GM23338 (cell line): ENCODE measurements around the gene OLR1. TPM values are rescaled to one million over a fixed set of nuclear protein-coding genes. Genes with fewer than 3 reads are reported as not detected.
A peak's percentile ranks its signal among the peaks of the same experiment; 100 is the strongest.

Experiments
- ATAC-seq: fragments of 200-7000 bp; cut with Tn5 transposase; 3 replicates; pipeline ENCODE4 v1.9.1; 2020
- DNase-seq: peaks from one replicate; pipeline ENCODE4 v3.0.0-alpha.2; 2015; ENCODE audit warnings: low spot score
- H2AFZ ChIP-seq: fragments of 200-600 bp; sonication (generic); 2 replicates; pipeline ENCODE4 v1.8.0; 2016; ENCODE audit warnings: antibody characterized with exemption, mild to moderate bottlenecking, moderate library complexity
- H3F3A ChIP-seq: fragments of 200-600 bp; sonication (generic); replicated peaks from 2 replicates; pipeline ENCODE4 v1.8.0; 2017; ENCODE audit warnings: antibody characterized with exemption, mixed run types, low read depth
- H3K27ac ChIP-seq: fragments of 200-600 bp; sonication (generic); 2 replicates; pipeline ENCODE4 v1.6.1; 2016; ENCODE audit warnings: low read depth
- H3K27me3 ChIP-seq: fragments of 200-600 bp; sonication (generic); 2 replicates; pipeline ENCODE4 v1.8.0; 2016; ENCODE audit warnings: mild to moderate bottlenecking, mixed run types, moderate library complexity; ENCODE audit not compliant: insufficient read depth
- H3K36me3 ChIP-seq: fragments of 200-600 bp; sonication (generic); 2 replicates; pipeline ENCODE4 v1.8.0; 2016; ENCODE audit warnings: mild to moderate bottlenecking; ENCODE audit not compliant: insufficient read depth
- H3K4me1 ChIP-seq: fragments of 200-600 bp; sonication (generic); 2 replicates; pipeline ENCODE4 v1.8.0; 2016; ENCODE audit warnings: mild to moderate bottlenecking, moderate library complexity; ENCODE audit not compliant: insufficient read depth
- H3K4me2 ChIP-seq: fragments of 200-600 bp; sonication (generic); 2 replicates; pipeline ENCODE4 v1.7.1; 2017; ENCODE audit warnings: mixed run types
- H3K4me3 ChIP-seq: fragments of 200-600 bp; sonication (generic); 2 replicates; pipeline ENCODE4 v1.6.1; 2016; ENCODE audit warnings: mixed run types
- H3K79me2 ChIP-seq: fragments of 200-600 bp; sonication (generic); replicated peaks from 2 replicates; pipeline ENCODE4 v1.8.0; 2017; ENCODE audit warnings: mild to moderate bottlenecking; ENCODE audit not compliant: insufficient read depth
- H3K9me2 ChIP-seq: fragments of 200-600 bp; sonication (generic); 2 replicates; pipeline ENCODE4 v1.8.0; 2017; ENCODE audit not compliant: insufficient read depth
- H4K20me1 ChIP-seq: fragments of 200-600 bp; sonication (generic); replicated peaks from 2 replicates; pipeline ENCODE4 v1.8.0; 2017; ENCODE audit warnings: mild to moderate bottlenecking; ENCODE audit not compliant: insufficient read depth
- H3K27ac Mint-ChIP-seq: 2 replicates; pipeline ENCODE4 v1.8.0; 2020; ENCODE audit warnings: inconsistent platforms, mild to moderate bottlenecking, moderate library complexity, mixed read lengths
- H3K27me3 Mint-ChIP-seq: 3 replicates; pipeline ENCODE4 v1.8.0; 2022; ENCODE audit warnings: low read depth, mild to moderate bottlenecking, moderate library complexity, mixed read lengths, inconsistent platforms; ENCODE audit not compliant: insufficient read depth, poor library complexity
- H3K36me3 Mint-ChIP-seq: 3 replicates; pipeline ENCODE4 v1.8.0; 2021; ENCODE audit warnings: low read depth, mild to moderate bottlenecking, inconsistent platforms, moderate library complexity, mixed read lengths
- H3K4me1 Mint-ChIP-seq: 3 replicates; pipeline ENCODE4 v1.8.0; 2020; ENCODE audit warnings: mild to moderate bottlenecking, inconsistent platforms, mixed read lengths
- H3K4me3 Mint-ChIP-seq: 3 replicates; pipeline ENCODE4 v1.8.0; 2021; ENCODE audit warnings: moderate library complexity, mild to moderate bottlenecking, inconsistent platforms, mixed read lengths
- H3K9me3 Mint-ChIP-seq: 3 replicates; pipeline ENCODE4 v1.8.0; 2020; ENCODE audit warnings: moderate library complexity, mild to moderate bottlenecking, inconsistent platforms, mixed read lengths
- CREB1 ChIP-seq: fragments of 250-450 bp; sonication (Bioruptor Pico); IDR thresholded peaks from 2 replicates; pipeline ENCODE4 v1.5.0; 2020; ENCODE audit warnings: low read depth, mild to moderate bottlenecking, moderate library complexity
- EZH2 ChIP-seq: fragments of 200-600 bp; sonication (generic); IDR thresholded peaks from one replicate; pipeline ENCODE4 v1.8.0; 2017; ENCODE audit warnings: antibody characterized with exemption, mild to moderate bottlenecking, low read depth; ENCODE audit not compliant: unreplicated experiment
- EZH2phosphoT487 ChIP-seq: fragments of 200-600 bp; sonication (generic); IDR thresholded peaks from one replicate; pipeline ENCODE4 v1.8.1; 2018; ENCODE audit warnings: antibody characterized with exemption; ENCODE audit not compliant: unreplicated experiment
- JUNB ChIP-seq: IDR thresholded peaks from one replicate; pipeline ENCODE4 v1.6.1; 2016; ENCODE audit warnings: antibody characterized with exemption; ENCODE audit not compliant: unreplicated experiment
- NANOG ChIP-seq: IDR thresholded peaks from 2 replicates; pipeline ENCODE4 v1.6.1; 2016; ENCODE audit warnings: antibody characterized with exemption, borderline replicate concordance
- POLR2AphosphoS5 ChIP-seq: IDR thresholded peaks from 2 replicates; pipeline ENCODE4 v1.6.1; 2016; ENCODE audit warnings: antibody characterized with exemption, low read depth
- STAT1 ChIP-seq: IDR thresholded peaks from one replicate; pipeline ENCODE4 v1.6.1; 2016; ENCODE audit warnings: antibody characterized with exemption; ENCODE audit not compliant: unreplicated experiment
- ZNF114 ChIP-seq: fragments of 250-450 bp; sonication (Bioruptor Pico); IDR thresholded peaks from 2 replicates; pipeline ENCODE4 v1.5.0; 2020; ENCODE audit warnings: mild to moderate bottlenecking, moderate library complexity
- ZNF331 ChIP-seq: fragments of 250-450 bp; sonication (Bioruptor Pico); IDR thresholded peaks from 2 replicates; pipeline ENCODE4 v1.5.0; 2020; ENCODE audit warnings: low read depth, mild to moderate bottlenecking, moderate library complexity
- polyA plus RNA-seq: library from polyadenylated mRNA; unstranded; fragments of >200 nt; fragmentation: Nextera tagmentation; extraction: Ambion mirVana; gene quantifications from 2 replicates; pipeline ENCODE4 v1.2.1, GENCODE V29; 2016
- total RNA-seq: library from RNA; depleted of rRNA; stranded (reverse); fragments of >200 nt; shearing (Covaris generic); gene quantifications from 2 replicates; pipeline ENCODE4 v1.2.3, GENCODE V29; 2014
- TF ChIP-seq, protein P1 (sequence below), 2 experiments: fragments of 200-600 bp in 1 of 2; sonication (generic) in 1 of 2; conservative IDR thresholded peaks; 2 replicates each; pipeline versions ENCODE4 v1.5.1 to v1.6.1; 2016 to 2017; ENCODE audit warnings: antibody characterized with exemption in 2 of 2, low read depth in 2 of 2, mild to moderate bottlenecking in 2 of 2, moderate library complexity in 1 of 2
- TF ChIP-seq, protein P2 (sequence below): fragments of 250-450 bp; sonication (Bioruptor Pico); IDR thresholded peaks from 2 replicates; pipeline ENCODE4 v1.5.0; 2020; ENCODE audit warnings: mild to moderate bottlenecking, moderate library complexity
- TF ChIP-seq, protein P3 (sequence below): IDR thresholded peaks from one replicate; pipeline ENCODE4 v1.6.1; 2018; ENCODE audit warnings: antibody characterized with exemption; ENCODE audit not compliant: unreplicated experiment
- TF ChIP-seq, protein P4 (sequence below): IDR thresholded peaks from 2 replicates; pipeline ENCODE4 v1.6.1; 2016; ENCODE audit warnings: antibody characterized with exemption

OLR1 gene
- total and polyA plus RNA-seq, 2 experiments from 2014 or later: not detected

DNA sequence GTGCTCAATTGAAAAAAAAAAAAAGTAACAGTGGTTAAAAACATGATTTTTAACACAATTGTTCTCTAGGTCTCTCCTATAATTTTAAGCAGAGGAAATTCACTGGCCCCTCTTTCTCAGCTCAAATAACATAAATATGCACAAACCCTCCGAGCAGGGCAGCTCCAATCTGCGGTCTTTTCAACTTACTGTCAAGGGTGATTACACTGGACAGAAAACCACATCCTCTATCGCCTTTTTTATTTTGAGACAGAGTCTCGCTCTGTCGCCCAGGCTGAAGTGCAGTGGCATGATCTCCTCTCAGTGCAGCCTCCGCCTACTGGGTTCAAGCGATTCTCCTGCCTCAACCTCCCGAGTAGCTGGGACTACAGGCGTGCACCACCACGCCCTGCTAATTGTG lies 24.3 kb upstream of the OLR1 start:
- H3K27me3 Mint-ChIP-seq: peaks cover 8% of the 10 kb centered on the region

More for the DNA sequence above, 24.3 kb upstream of the OLR1 start:
- H3K4me1 Mint-ChIP-seq: peaks cover 14% of the 10 kb centered on the region
- Histone ChIP-seq H3K9me2 (no peaks in the 10 kb centered on the region), H4K20me1 (no peaks in the 10 kb centered on the region), H2AFZ (0 out of 2 replicates have a peak overlapping the region, but pooled peaks have one; percentile 23), H3K27me3 (no peaks in the 10 kb centered on the region), H3F3A (no peaks in the 10 kb centered on the region), H3K36me3 (no peaks in the 10 kb centered on the region), H3K79me2 (no peaks in the 10 kb centered on the region), H3K4me1 (peaks cover 10% of the 10 kb centered on the region; the same call in 1 of the 2 replicates), H3K27ac (no peak overlapping the region), H3K4me3 (no peak overlapping the region), H3K4me2 (no peak overlapping the region)
- no peaks in the 10 kb centered on the region for H3K9me3 Mint-ChIP-seq
- TF ChIP-seq NANOG (no peak), EZH2phosphoT487 (no peak), EZH2 (no peak), POLR2AphosphoS5 (no peak), STAT1 (no peak), JUNB (no peak), CREB1 (CRISPR knock-in tag) (no peak), ZNF114 (CRISPR knock-in tag) (no peak), ZNF331 (CRISPR knock-in tag) (no peak)
- TF ChIP-seq, protein P1, sequence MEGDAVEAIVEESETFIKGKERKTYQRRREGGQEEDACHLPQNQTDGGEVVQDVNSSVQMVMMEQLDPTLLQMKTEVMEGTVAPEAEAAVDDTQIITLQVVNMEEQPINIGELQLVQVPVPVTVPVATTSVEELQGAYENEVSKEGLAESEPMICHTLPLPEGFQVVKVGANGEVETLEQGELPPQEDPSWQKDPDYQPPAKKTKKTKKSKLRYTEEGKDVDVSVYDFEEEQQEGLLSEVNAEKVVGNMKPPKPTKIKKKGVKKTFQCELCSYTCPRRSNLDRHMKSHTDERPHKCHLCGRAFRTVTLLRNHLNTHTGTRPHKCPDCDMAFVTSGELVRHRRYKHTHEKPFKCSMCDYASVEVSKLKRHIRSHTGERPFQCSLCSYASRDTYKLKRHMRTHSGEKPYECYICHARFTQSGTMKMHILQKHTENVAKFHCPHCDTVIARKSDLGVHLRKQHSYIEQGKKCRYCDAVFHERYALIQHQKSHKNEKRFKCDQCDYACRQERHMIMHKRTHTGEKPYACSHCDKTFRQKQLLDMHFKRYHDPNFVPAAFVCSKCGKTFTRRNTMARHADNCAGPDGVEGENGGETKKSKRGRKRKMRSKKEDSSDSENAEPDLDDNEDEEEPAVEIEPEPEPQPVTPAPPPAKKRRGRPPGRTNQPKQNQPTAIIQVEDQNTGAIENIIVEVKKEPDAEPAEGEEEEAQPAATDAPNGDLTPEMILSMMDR (conservative IDR thresholded peaks at IDR 0.05; ENCODE audit: low read depth in 2 of 2): no peak
- TF ChIP-seq, protein P2, sequence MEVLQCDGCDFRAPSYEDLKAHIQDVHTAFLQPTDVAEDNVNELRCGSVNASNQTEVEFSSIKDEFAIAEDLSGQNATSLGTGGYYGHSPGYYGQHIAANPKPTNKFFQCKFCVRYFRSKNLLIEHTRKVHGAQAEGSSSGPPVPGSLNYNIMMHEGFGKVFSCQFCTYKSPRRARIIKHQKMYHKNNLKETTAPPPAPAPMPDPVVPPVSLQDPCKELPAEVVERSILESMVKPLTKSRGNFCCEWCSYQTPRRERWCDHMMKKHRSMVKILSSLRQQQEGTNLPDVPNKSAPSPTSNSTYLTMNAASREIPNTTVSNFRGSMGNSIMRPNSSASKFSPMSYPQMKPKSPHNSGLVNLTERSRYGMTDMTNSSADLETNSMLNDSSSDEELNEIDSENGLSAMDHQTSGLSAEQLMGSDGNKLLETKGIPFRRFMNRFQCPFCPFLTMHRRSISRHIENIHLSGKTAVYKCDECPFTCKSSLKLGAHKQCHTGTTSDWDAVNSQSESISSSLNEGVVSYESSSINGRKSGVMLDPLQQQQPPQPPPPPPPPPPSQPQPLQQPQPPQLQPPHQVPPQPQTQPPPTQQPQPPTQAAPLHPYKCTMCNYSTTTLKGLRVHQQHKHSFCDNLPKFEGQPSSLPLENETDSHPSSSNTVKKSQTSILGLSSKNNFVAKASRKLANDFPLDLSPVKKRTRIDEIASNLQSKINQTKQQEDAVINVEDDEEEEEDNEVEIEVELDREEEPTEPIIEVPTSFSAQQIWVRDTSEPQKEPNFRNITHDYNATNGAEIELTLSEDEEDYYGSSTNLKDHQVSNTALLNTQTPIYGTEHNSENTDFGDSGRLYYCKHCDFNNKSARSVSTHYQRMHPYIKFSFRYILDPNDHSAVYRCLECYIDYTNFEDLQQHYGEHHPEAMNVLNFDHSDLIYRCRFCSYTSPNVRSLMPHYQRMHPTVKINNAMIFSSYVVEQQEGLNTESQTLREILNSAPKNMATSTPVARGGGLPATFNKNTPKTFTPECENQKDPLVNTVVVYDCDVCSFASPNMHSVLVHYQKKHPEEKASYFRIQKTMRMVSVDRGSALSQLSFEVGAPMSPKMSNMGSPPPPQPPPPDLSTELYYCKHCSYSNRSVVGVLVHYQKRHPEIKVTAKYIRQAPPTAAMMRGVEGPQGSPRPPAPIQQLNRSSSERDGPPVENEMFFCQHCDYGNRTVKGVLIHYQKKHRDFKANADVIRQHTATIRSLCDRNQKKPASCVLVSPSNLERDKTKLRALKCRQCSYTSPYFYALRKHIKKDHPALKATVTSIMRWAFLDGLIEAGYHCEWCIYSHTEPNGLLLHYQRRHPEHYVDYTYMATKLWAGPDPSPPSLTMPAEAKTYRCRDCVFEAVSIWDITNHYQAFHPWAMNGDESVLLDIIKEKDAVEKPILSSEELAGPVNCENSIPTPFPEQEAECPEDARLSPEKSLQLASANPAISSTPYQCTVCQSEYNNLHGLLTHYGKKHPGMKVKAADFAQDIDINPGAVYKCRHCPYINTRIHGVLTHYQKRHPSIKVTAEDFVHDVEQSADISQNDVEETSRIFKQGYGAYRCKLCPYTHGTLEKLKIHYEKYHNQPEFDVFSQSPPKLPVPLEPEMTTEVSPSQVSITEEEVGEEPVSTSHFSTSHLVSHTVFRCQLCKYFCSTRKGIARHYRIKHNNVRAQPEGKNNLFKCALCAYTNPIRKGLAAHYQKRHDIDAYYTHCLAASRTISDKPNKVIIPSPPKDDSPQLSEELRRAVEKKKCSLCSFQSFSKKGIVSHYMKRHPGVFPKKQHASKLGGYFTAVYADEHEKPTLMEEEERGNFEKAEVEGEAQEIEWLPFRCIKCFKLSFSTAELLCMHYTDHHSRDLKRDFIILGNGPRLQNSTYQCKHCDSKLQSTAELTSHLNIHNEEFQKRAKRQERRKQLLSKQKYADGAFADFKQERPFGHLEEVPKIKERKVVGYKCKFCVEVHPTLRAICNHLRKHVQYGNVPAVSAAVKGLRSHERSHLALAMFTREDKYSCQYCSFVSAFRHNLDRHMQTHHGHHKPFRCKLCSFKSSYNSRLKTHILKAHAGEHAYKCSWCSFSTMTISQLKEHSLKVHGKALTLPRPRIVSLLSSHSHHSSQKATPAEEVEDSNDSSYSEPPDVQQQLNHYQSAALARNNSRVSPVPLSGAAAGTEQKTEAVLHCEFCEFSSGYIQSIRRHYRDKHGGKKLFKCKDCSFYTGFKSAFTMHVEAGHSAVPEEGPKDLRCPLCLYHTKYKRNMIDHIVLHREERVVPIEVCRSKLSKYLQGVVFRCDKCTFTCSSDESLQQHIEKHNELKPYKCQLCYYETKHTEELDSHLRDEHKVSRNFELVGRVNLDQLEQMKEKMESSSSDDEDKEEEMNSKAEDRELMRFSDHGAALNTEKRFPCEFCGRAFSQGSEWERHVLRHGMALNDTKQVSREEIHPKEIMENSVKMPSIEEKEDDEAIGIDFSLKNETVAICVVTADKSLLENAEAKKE (CRISPR knock-in tag): no peak
- TF ChIP-seq, protein P3, sequence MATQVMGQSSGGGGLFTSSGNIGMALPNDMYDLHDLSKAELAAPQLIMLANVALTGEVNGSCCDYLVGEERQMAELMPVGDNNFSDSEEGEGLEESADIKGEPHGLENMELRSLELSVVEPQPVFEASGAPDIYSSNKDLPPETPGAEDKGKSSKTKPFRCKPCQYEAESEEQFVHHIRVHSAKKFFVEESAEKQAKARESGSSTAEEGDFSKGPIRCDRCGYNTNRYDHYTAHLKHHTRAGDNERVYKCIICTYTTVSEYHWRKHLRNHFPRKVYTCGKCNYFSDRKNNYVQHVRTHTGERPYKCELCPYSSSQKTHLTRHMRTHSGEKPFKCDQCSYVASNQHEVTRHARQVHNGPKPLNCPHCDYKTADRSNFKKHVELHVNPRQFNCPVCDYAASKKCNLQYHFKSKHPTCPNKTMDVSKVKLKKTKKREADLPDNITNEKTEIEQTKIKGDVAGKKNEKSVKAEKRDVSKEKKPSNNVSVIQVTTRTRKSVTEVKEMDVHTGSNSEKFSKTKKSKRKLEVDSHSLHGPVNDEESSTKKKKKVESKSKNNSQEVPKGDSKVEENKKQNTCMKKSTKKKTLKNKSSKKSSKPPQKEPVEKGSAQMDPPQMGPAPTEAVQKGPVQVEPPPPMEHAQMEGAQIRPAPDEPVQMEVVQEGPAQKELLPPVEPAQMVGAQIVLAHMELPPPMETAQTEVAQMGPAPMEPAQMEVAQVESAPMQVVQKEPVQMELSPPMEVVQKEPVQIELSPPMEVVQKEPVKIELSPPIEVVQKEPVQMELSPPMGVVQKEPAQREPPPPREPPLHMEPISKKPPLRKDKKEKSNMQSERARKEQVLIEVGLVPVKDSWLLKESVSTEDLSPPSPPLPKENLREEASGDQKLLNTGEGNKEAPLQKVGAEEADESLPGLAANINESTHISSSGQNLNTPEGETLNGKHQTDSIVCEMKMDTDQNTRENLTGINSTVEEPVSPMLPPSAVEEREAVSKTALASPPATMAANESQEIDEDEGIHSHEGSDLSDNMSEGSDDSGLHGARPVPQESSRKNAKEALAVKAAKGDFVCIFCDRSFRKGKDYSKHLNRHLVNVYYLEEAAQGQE: no peak
- TF ChIP-seq, protein P4, sequence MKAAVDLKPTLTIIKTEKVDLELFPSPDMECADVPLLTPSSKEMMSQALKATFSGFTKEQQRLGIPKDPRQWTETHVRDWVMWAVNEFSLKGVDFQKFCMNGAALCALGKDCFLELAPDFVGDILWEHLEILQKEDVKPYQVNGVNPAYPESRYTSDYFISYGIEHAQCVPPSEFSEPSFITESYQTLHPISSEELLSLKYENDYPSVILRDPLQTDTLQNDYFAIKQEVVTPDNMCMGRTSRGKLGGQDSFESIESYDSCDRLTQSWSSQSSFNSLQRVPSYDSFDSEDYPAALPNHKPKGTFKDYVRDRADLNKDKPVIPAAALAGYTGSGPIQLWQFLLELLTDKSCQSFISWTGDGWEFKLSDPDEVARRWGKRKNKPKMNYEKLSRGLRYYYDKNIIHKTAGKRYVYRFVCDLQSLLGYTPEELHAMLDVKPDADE: no peak
- no peak for ATAC-seq
- no peak for DNase-seq
- H3K27ac Mint-ChIP-seq: no peak overlapping the region
- H3K4me3 Mint-ChIP-seq: no peak overlapping the region
- no peaks in the 10 kb centered on the region for H3K36me3 Mint-ChIP-seq
